Adrenal gland (tissue), 5 donors: ENCODE data around the gene SDCCAG8.

ENCODE experiments used
- POLR2A ChIP-seq, 2 donors: fragments of 450-650 bp; IDR thresholded peaks; one replicate each; pipeline ENCODE4 v1.6.1; 2017; ENCODE audit warnings: antibody characterized with exemption in 2 of 2, mild to moderate bottlenecking in 2 of 2, moderate library complexity in 1 of 2
- TF ChIP-seq, protein P1 (sequence below), 6 experiments: fragments of 450-650 bp in 4 of 6; fragments of 200-600 bp in 2 of 6; sonication (generic) in 1 of 6; IDR thresholded peaks; 1 replicate in 5 of 6; 2 replicates in 1 of 6; pipeline versions ENCODE4 v1.5.1 to v1.8.0; 2016 to 2021; ENCODE audit warnings: antibody characterized with exemption in 6 of 6, mild to moderate bottlenecking in 2 of 6, moderate library complexity in 1 of 6
- donor health status: DM: no; HTN: no; CAD: no.

DNA sequence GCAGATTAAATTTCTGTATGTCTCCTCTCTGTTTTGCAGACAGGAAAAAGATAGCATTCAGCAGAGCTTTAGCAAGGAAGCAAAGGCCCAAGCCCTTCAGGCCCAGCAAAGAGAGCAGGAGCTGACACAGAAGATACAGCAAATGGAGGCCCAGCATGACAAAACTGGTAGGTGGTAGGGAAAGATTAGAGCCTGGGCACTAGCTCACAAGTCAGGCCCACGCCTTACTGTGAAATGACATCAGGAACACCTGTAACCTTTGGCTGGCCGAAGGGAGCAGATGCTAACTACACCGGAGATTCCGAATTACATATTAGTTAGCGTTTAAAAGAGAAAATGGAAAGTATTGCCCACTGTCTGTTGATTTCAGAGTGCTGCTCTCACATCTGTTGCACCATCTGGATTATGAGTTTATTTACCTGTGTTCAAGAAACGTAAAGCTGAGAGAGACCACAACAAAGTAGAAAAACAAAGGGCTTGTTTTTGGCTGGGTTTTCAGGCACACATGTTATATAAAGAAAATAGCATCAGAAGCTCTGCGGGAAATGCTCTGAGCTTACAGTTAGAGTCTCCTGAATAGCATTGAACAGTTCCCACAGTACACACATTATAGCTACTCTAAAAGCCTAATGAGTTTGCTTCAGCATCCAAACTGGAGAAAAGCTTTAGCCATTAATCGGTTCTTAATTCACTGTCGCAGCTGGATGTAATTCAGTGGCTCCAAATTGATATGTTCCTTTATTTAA, 160.0 kb downstream of the SDCCAG8 start:
- TF ChIP-seq, protein P1, sequence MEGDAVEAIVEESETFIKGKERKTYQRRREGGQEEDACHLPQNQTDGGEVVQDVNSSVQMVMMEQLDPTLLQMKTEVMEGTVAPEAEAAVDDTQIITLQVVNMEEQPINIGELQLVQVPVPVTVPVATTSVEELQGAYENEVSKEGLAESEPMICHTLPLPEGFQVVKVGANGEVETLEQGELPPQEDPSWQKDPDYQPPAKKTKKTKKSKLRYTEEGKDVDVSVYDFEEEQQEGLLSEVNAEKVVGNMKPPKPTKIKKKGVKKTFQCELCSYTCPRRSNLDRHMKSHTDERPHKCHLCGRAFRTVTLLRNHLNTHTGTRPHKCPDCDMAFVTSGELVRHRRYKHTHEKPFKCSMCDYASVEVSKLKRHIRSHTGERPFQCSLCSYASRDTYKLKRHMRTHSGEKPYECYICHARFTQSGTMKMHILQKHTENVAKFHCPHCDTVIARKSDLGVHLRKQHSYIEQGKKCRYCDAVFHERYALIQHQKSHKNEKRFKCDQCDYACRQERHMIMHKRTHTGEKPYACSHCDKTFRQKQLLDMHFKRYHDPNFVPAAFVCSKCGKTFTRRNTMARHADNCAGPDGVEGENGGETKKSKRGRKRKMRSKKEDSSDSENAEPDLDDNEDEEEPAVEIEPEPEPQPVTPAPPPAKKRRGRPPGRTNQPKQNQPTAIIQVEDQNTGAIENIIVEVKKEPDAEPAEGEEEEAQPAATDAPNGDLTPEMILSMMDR (IDR thresholded peaks at IDR 0.05), result no peak
- TF ChIP-seq POLR2A (IDR thresholded peaks at IDR 0.05), result no peak
